DND-41 (cell line): Measurements from ENCODE around the gene UNC13D.

Experiments
- EZH2 ChIP-seq: IDR thresholded peaks from 3 replicates; pipeline ENCODE4 v1.6.1; 2012; ENCODE audit warnings: borderline replicate concordance, low read depth, mild to moderate bottlenecking, moderate library complexity, low read length, inconsistent platforms; ENCODE audit not compliant: severe bottlenecking
- TF ChIP-seq, protein P1 (sequence below): IDR thresholded peaks from 2 replicates; pipeline ENCODE4 v1.5.1; 2012; ENCODE audit warnings: borderline replicate concordance, low read length, moderate library complexity, mild to moderate bottlenecking; ENCODE audit not compliant: poor library complexity, severe bottlenecking; ENCODE audit errors: extremely low read depth

GRCh38 chr17:75799402-75799801 lies 44.8 kb downstream of the UNC13D start:
- TF ChIP-seq, protein P1, sequence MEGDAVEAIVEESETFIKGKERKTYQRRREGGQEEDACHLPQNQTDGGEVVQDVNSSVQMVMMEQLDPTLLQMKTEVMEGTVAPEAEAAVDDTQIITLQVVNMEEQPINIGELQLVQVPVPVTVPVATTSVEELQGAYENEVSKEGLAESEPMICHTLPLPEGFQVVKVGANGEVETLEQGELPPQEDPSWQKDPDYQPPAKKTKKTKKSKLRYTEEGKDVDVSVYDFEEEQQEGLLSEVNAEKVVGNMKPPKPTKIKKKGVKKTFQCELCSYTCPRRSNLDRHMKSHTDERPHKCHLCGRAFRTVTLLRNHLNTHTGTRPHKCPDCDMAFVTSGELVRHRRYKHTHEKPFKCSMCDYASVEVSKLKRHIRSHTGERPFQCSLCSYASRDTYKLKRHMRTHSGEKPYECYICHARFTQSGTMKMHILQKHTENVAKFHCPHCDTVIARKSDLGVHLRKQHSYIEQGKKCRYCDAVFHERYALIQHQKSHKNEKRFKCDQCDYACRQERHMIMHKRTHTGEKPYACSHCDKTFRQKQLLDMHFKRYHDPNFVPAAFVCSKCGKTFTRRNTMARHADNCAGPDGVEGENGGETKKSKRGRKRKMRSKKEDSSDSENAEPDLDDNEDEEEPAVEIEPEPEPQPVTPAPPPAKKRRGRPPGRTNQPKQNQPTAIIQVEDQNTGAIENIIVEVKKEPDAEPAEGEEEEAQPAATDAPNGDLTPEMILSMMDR, result no peak
- TF ChIP-seq EZH2, result no peak
